Cardiac muscle cell (in vitro differentiated cells and primary cell): ENCODE results near the gene BPIFA1. TPM values are rescaled to one million over a fixed set of nuclear protein-coding genes. Genes with fewer than 3 reads are reported as not detected.

Source experiments
- DNase-seq, 2 donors: peaks; one replicate each; pipeline versions ENCODE4 v3.0.0 to v3.0.0-alpha.2; 2010 to 2017; ENCODE audit warnings: low read depth in 1 of 2, low spot score in 1 of 2
- H3K27ac ChIP-seq: fragments of 200-600 bp; sonication (generic); 2 replicates; pipeline ENCODE4 v1.5.1; 2016
- H3K27me3 ChIP-seq: fragments of 200-600 bp; sonication (generic); 2 replicates; pipeline ENCODE4 v1.6.0; 2016; ENCODE audit warnings: control low read depth
- H3K36me3 ChIP-seq: fragments of 200-600 bp; sonication (generic); 2 replicates; pipeline ENCODE4 v1.5.1; 2016; ENCODE audit warnings: control low read depth
- H3K4me1 ChIP-seq: fragments of 200-600 bp; sonication (generic); 2 replicates; pipeline ENCODE4 v1.8.1; 2017; ENCODE audit warnings: low read depth, mild to moderate bottlenecking, mixed run types
- H3K4me3 ChIP-seq: fragments of 200-600 bp; sonication (generic); 2 replicates; pipeline ENCODE4 v1.5.1; 2016; ENCODE audit warnings: mild to moderate bottlenecking
- H3K9me3 ChIP-seq: fragments of 200-600 bp; sonication (generic); 2 replicates; pipeline ENCODE4 v1.5.1; 2017; ENCODE audit warnings: low read depth, mild to moderate bottlenecking, control low read depth
- polyA plus RNA-seq: library from polyadenylated mRNA; unstranded; fragments of >200 nt; fragmentation: Nextera tagmentation; extraction: Ambion mirVana; gene quantifications from 2 replicates; pipeline ENCODE4 v1.2.1, GENCODE V29; 2016
- total RNA-seq: library from RNA; depleted of rRNA; stranded (reverse); fragments of >200 nt; gene quantifications from 2 replicates; pipeline ENCODE4 v1.2.3, GENCODE V29; 2016
- TF ChIP-seq, protein P1 (sequence below): IDR thresholded peaks from 2 replicates; pipeline ENCODE4 v1.5.1; 2012; ENCODE audit warnings: low read depth, mild to moderate bottlenecking, low read length

BPIFA1 gene
- total RNA-seq (not detected in 2 replicates), polyA plus RNA-seq (not detected in 2 replicates)

DNA sequence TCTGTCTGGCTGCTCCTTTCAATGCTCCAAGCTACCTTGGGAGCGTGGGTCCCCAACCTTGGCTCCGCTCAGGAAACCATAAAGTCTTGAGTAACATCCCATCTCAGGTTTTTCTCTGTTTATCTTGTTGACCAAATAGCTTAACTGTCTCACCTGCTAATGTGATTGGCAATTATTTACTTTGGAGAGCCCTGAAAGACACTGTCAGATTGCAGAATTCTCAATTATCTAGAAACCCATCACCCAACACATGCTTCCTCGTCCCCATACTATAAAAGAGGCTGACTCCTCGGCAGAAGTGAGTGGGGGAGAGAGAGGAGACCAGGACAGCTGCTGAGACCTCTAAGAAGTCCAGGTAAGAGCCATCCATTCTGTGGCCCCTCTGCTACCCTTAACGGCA is at the start of gene BPIFA1:
Gene BPIFA1, plus strand, starts transcription at position 301 of the 400 bp plus-strand sequence. CDS start 1,716 bp downstream, outside the sequence.
- Histone ChIP-seq H3K9me3 (no peaks in the 10 kb centered on the region), H3K4me3 (no peak within 1 kb of the TSS), H3K27me3 (peaks cover 45% of the 10 kb centered on the region), H3K36me3 (no peaks in the 10 kb centered on the region), H3K4me1 (no peaks in the 10 kb centered on the region), H3K27ac (no peak within 1 kb of the TSS)
- no peak for DNase-seq
- TF ChIP-seq, protein P1, sequence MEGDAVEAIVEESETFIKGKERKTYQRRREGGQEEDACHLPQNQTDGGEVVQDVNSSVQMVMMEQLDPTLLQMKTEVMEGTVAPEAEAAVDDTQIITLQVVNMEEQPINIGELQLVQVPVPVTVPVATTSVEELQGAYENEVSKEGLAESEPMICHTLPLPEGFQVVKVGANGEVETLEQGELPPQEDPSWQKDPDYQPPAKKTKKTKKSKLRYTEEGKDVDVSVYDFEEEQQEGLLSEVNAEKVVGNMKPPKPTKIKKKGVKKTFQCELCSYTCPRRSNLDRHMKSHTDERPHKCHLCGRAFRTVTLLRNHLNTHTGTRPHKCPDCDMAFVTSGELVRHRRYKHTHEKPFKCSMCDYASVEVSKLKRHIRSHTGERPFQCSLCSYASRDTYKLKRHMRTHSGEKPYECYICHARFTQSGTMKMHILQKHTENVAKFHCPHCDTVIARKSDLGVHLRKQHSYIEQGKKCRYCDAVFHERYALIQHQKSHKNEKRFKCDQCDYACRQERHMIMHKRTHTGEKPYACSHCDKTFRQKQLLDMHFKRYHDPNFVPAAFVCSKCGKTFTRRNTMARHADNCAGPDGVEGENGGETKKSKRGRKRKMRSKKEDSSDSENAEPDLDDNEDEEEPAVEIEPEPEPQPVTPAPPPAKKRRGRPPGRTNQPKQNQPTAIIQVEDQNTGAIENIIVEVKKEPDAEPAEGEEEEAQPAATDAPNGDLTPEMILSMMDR = no peak

DNA sequence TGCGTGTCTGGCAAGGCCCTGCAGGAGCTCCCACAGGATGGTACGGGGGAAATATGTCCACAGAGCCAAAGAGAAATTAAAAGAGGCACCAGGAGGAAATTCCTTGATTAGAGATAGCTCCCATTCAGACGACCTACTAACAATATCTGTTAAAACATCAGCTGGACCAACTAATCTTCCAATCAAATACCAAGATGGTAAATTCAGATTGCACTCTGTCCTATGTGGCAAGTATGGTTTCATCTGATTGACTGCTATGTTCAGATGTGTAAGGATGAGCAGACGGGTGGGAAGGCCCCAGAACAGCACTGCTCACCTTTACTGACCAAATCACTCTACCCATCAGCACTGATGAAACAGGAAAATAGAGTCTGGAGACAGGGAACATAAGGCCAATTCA is 48.3 kb upstream of the BPIFA1 start:
- no peak overlapping the region for H3K4me3 ChIP-seq
- TF ChIP-seq, protein P1 = no peak
- no peaks in the 10 kb centered on the region for H3K36me3 ChIP-seq

DNA sequence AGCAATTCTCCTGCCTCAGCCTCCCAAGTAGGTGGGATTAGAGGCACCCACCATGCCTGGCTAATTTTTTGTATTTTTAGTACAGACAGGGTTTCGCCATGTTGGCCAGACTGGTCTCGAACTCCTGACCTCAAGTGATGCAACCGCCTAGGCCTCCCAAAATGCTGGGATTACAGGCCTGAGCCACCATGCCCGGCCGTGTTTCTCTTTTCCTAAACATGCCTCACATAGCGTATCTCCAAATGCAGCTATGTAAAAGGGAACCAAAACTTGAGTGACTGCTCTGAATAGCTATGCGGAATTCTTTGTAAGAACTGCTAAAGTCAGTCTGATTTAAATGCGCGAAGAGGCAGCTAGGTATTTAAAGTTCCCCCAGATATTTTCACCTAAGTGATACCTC is 47.4 kb upstream of the BPIFA1 start:
- H3K27ac ChIP-seq = no peak overlapping the region
- TF ChIP-seq, protein P1 = no peak
- no peaks in the 10 kb centered on the region for H3K4me1 ChIP-seq
- no peaks in the 10 kb centered on the region for H3K36me3 ChIP-seq
- DNase-seq = no peak
- H3K27me3 ChIP-seq = peaks cover 4% of the 10 kb centered on the region
- no peaks in the 10 kb centered on the region for H3K9me3 ChIP-seq
- no peak overlapping the region for H3K4me3 ChIP-seq

More for the DNA sequence above, 48.3 kb upstream of the BPIFA1 start:
- Histone ChIP-seq H3K4me1 (no peaks in the 10 kb centered on the region), H3K27ac (no peak overlapping the region), H3K9me3 (no peaks in the 10 kb centered on the region), H3K27me3 (peaks cover 4% of the 10 kb centered on the region)
- DNase-seq = no peak

DNA sequence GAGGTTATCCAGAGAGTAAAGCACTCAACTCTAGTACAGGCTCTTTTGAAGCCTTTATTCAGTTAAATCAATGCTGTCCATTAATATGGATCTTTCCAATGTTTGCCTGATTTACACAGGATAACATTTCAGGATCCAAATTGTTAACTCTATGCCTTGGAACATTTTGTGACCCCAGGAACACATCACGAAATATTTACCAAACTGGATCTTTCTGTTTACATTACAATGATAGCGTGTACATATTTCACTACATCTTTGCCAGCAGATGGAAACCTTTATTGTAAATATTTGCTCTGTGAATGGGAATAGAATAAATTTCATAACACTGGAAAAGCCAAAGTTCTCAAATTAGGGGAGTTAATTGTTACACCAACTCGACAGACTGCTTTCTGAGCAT is 44.3 kb upstream of the BPIFA1 start:
- H3K27me3 ChIP-seq = peaks cover 4% of the 10 kb centered on the region
- TF ChIP-seq, protein P1 = no peak
- DNase-seq = no peak
- H3K27ac ChIP-seq = no peak overlapping the region
- no peak overlapping the region for H3K4me3 ChIP-seq
- no peaks in the 10 kb centered on the region for H3K36me3 ChIP-seq
- no peaks in the 10 kb centered on the region for H3K4me1 ChIP-seq
- no peaks in the 10 kb centered on the region for H3K9me3 ChIP-seq

DNA sequence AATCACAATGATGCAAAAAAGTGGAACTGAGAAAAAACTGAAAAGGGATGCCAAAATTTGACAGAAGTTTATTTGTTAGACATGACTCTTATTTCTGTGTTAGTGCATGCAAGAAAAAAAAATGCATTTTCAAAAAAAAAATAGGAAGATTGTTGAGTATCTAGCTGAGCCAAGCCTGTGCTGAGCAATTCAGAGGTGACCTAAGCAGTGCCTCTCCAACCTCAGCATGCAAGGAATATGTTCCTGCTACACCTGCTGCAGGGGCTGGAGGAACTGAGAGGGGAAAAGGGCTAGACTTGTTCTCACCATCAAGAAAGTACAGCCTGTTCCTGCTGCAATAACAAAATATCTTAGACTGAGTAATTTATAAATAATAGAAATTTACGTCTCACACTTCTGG is 43.8 kb upstream of the BPIFA1 start:
- peaks cover 4% of the 10 kb centered on the region for H3K27me3 ChIP-seq
- H3K9me3 ChIP-seq = no peaks in the 10 kb centered on the region
- DNase-seq = no peak
- TF ChIP-seq, protein P1 = no peak
- no peaks in the 10 kb centered on the region for H3K4me1 ChIP-seq
- no peaks in the 10 kb centered on the region for H3K36me3 ChIP-seq
- no peak overlapping the region for H3K4me3 ChIP-seq
- no peak overlapping the region for H3K27ac ChIP-seq
